RWPE2 (cell line): Measurements from ENCODE around the gene ITGB1.

ENCODE experiments used
- ATAC-seq: fragments of 200-7000 bp; cut with Tn5 transposase; 3 replicates; pipeline ENCODE4 v1.9.1; 2021; ENCODE audit warnings: low read depth
- DNase-seq: peaks from one replicate; pipeline ENCODE4 v3.0.0-alpha.2; 2020; ENCODE audit warnings: low spot score
- H3K27ac ChIP-seq: fragments of 450-650 bp; 2 replicates; pipeline ENCODE4 v1.5.1; 2017; ENCODE audit warnings: mild to moderate bottlenecking; ENCODE audit not compliant: poor library complexity, severe bottlenecking
- H3K27me3 ChIP-seq: fragments of 250-450 bp; sonication (Bioruptor Pico); 2 replicates; pipeline ENCODE4 v1.5.1; 2021; ENCODE audit warnings: mild to moderate bottlenecking, moderate library complexity; ENCODE audit not compliant: insufficient read depth, poor library complexity, severe bottlenecking
- H3K36me3 ChIP-seq: fragments of 250-450 bp; sonication (Bioruptor Pico); 2 replicates; pipeline ENCODE4 v1.5.1; 2020; ENCODE audit warnings: low read depth, mild to moderate bottlenecking, moderate library complexity
- H3K4me1 ChIP-seq: fragments of 250-450 bp; sonication (Bioruptor Pico); 2 replicates; pipeline ENCODE4 v1.5.1; 2021; ENCODE audit warnings: mild to moderate bottlenecking, moderate library complexity; ENCODE audit not compliant: insufficient read depth, poor library complexity, severe bottlenecking
- H3K4me3 ChIP-seq: fragments of 250-450 bp; sonication (Bioruptor Pico); 2 replicates; pipeline ENCODE4 v1.5.1; 2021; ENCODE audit warnings: mild to moderate bottlenecking, moderate library complexity; ENCODE audit not compliant: severe bottlenecking
- H3K9me3 ChIP-seq: fragments of 250-450 bp; sonication (Bioruptor Pico); 2 replicates; pipeline ENCODE4 v1.5.1; 2021; ENCODE audit warnings: mild to moderate bottlenecking, moderate library complexity; ENCODE audit not compliant: severe bottlenecking
- TF ChIP-seq, protein P1 (sequence below): fragments of 450-650 bp; IDR thresholded peaks from one replicate; pipeline ENCODE4 v1.5.1; 2017; ENCODE audit warnings: mild to moderate bottlenecking, moderate library complexity; ENCODE audit not compliant: poor library complexity, severe bottlenecking

The ITGB1 gene

DNA sequence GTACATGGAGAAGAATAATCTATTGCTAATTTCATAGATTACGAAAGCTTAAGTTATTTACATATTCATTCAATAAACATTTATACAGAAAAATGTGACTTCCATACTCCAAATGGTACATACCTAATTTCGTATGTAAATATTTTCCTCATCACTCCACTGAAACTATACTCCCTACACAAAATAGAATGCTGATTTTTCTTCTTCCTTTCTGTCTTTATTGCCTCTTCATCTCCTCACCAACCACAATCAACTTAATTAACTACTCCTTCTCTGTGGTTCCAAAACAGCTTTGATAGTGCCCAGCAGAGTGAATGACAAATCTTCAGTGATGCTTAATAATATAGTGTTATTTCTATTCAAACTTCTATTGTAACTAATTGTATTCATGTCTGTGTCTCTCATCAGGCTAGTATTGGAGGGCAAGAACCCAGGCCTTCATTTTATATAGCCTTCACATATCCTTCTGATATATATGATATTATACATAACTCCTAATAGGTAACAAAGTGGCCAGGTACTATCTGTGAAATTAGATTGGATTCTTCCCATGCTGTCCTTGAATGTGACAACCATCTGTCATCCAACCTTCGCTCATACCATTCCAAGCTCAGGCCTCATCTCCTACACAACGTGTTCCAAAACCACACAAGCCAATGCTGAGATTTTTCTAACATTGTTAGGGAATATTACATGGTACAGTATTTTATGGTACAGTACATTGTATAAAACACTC, 5.3 kb downstream of the ITGB1 start:
- Histone ChIP-seq H3K4me3 (peak overlapping the region; percentile 2), H3K27ac (peak overlapping the region; percentile 95), H3K27me3 (no peaks in the 10 kb centered on the region), H3K36me3 (peaks cover 70% of the 10 kb centered on the region), H3K9me3 (no peaks in the 10 kb centered on the region), H3K4me1 (peaks cover 58% of the 10 kb centered on the region)
- ATAC-seq, result peak; percentile 2; the same call in 2 of the 3 replicates
- TF ChIP-seq, protein P1, sequence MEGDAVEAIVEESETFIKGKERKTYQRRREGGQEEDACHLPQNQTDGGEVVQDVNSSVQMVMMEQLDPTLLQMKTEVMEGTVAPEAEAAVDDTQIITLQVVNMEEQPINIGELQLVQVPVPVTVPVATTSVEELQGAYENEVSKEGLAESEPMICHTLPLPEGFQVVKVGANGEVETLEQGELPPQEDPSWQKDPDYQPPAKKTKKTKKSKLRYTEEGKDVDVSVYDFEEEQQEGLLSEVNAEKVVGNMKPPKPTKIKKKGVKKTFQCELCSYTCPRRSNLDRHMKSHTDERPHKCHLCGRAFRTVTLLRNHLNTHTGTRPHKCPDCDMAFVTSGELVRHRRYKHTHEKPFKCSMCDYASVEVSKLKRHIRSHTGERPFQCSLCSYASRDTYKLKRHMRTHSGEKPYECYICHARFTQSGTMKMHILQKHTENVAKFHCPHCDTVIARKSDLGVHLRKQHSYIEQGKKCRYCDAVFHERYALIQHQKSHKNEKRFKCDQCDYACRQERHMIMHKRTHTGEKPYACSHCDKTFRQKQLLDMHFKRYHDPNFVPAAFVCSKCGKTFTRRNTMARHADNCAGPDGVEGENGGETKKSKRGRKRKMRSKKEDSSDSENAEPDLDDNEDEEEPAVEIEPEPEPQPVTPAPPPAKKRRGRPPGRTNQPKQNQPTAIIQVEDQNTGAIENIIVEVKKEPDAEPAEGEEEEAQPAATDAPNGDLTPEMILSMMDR, result no peak
- DNase-seq, result no peak

DNA sequence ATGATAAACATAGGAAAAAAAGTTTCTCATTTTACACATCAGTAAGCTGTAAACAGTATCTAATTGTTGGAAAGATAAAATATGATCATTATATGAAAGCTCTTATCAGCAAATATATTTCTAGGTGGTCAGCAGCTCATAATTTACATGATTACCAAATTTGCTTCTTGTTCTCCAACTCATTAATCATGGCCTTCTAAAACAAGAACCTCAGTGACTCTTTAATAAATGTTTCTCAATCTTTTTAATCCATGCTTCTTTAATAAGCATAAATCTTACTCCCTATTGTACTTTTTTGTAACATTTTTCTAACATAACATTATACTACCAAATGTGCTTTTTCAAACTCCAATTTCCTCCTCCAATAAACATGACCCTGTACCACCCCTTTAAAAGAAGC, 5.9 kb downstream of the ITGB1 start:
- Histone ChIP-seq H3K27ac (peak overlapping the region; percentile 95), H3K9me3 (no peaks in the 10 kb centered on the region), H3K4me3 (peak overlapping the region; percentile 12), H3K27me3 (no peaks in the 10 kb centered on the region), H3K4me1 (peaks cover 64% of the 10 kb centered on the region), H3K36me3 (peaks cover 74% of the 10 kb centered on the region)
- ATAC-seq (no peak), DNase-seq (no peak)
- TF ChIP-seq, protein P1, result no peak

DNA sequence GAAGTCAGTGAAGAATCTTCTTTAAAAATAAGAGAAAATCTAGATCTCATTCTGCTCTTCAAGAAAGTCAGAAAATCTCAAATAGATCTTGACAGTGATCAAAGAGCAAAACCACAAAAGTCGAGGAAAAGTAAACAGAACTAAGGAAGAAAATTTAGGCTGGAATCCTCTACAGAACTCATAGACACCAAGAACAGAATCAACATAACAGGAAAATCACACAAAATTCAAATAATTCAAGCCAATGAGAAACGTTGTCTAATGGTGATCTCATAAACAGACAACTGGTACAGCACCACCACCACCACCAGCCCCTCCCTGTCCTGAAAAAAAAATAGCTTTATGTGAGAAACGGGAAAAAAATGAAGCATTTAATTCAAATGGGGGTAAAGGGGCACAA, 6.9 kb downstream of the ITGB1 start:
- DNase-seq, result no peak
- peak; percentile 11; the same call in 1 of the 3 replicates for ATAC-seq
- Histone ChIP-seq H3K9me3 (no peaks in the 10 kb centered on the region), H3K36me3 (peaks cover 67% of the 10 kb centered on the region), H3K27me3 (no peaks in the 10 kb centered on the region), H3K4me3 (peak overlapping the region; percentile 12), H3K4me1 (peaks cover 72% of the 10 kb centered on the region), H3K27ac (peak overlapping the region; percentile 95)
- TF ChIP-seq, protein P1, result no peak

DNA sequence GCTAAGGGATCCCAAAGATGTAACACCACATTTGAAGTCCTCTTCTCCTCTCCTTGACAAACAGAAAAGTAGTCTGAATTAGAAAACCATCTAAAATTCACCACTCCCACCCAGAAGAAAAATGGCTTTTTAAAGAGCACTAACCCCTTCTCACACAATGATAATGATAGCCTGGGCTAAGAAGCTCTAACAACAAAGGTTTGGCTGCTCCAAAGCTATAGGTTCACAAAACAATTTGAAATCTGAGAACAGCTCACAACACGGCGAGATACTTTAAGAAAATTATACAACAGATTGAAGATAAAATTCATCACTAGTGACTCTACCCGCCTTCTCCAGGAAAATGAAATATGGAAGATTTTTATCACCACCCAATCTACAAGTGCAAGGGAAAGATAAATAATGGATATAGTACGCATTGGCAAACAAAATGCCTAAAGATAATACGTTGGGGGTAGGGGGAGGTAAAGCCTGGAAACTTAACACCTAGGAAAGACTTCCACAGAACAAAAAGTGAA, 7.4 kb downstream of the ITGB1 start:
- TF ChIP-seq, protein P1, result no peak
- no peaks in the 10 kb centered on the region for H3K27me3 ChIP-seq
- ATAC-seq (no peak), DNase-seq (no peak)
- no peaks in the 10 kb centered on the region for H3K9me3 ChIP-seq
- H3K4me3 ChIP-seq, result peak overlapping the region; percentile 12
- H3K27ac ChIP-seq, result peak overlapping the region; percentile 95
- H3K4me1 ChIP-seq, result peaks cover 77% of the 10 kb centered on the region
- H3K36me3 ChIP-seq, result peaks cover 67% of the 10 kb centered on the region

DNA sequence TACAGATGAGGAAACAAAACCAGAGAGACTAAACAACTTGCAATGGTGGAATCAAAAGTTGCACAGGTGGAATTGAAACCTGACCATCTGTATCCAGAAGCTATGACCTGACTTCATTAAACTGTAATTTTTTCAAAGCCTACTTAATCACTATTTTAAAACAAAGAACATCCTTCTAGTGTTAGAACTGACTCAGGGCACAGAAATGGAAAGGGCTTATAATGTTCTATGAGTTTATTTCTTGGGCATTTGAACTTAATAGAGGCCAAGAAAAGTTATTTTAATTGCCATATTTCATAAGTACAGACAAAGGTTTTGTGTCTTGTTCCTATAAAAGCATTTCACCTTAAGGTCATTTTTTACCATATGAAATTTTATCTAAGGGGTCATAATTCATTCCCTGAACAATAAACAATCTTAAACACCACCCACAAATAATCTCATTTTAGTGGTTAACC, 8.8 kb downstream of the ITGB1 start:
- TF ChIP-seq, protein P1, result no peak
- H3K27ac ChIP-seq, result peak overlapping the region; percentile 95
- no peaks in the 10 kb centered on the region for H3K9me3 ChIP-seq
- ATAC-seq (no peak), DNase-seq (no peak)
- H3K4me1 ChIP-seq, result peaks cover 87% of the 10 kb centered on the region
- no peaks in the 10 kb centered on the region for H3K27me3 ChIP-seq
- H3K36me3 ChIP-seq, result peaks cover 60% of the 10 kb centered on the region
- H3K4me3 ChIP-seq, result no peak overlapping the region
